Endothelial cell (in vitro differentiated cells): ENCODE results near the gene SVOPL. TPM values are rescaled to one million over a fixed set of nuclear protein-coding genes. Genes with fewer than 3 reads are reported as not detected.

Source experiments
- DNase-seq: peaks from one replicate; pipeline ENCODE4 v3.0.0; 2021; ENCODE audit warnings: low spot score
- H3K27ac Mint-ChIP-seq: one replicate; pipeline ENCODE4 v1.8.0; 2021; ENCODE audit warnings: mixed read lengths, inconsistent platforms; ENCODE audit not compliant: unreplicated experiment
- H3K27me3 Mint-ChIP-seq: one replicate; pipeline ENCODE4 v1.8.0; 2021; ENCODE audit warnings: mild to moderate bottlenecking, moderate library complexity, mixed read lengths, inconsistent platforms; ENCODE audit not compliant: unreplicated experiment
- H3K36me3 Mint-ChIP-seq: one replicate; pipeline ENCODE4 v1.8.0; 2021; ENCODE audit warnings: mild to moderate bottlenecking, low read depth, mixed read lengths, inconsistent platforms; ENCODE audit not compliant: unreplicated experiment
- H3K4me1 Mint-ChIP-seq: one replicate; pipeline ENCODE4 v1.8.0; 2021; ENCODE audit warnings: mild to moderate bottlenecking, mixed read lengths, inconsistent platforms; ENCODE audit not compliant: unreplicated experiment
- H3K4me3 Mint-ChIP-seq: one replicate; pipeline ENCODE4 v1.8.0; 2021; ENCODE audit warnings: mild to moderate bottlenecking, mixed read lengths, inconsistent platforms; ENCODE audit not compliant: unreplicated experiment
- H3K9me3 Mint-ChIP-seq: one replicate; pipeline ENCODE4 v1.8.0; 2021; ENCODE audit warnings: mixed read lengths, inconsistent platforms; ENCODE audit not compliant: unreplicated experiment
- total RNA-seq: library from RNA; stranded (reverse); fragmentation: NEBNext Ultra II Directional; extraction: Animal tissue kit (Norgen Biotek cat#: 25700); gene quantifications from one replicate; pipeline ENCODE4 v1.2.1, GENCODE V29; 2021; ENCODE audit not compliant: unreplicated experiment
- TF ChIP-seq, protein P1 (sequence below): fragments of 200-600 bp; sonication (generic); IDR thresholded peaks from one replicate; pipeline ENCODE4 v1.5.0; 2021; ENCODE audit warnings: antibody characterized with exemption; ENCODE audit not compliant: unreplicated experiment

Gene SVOPL
- total RNA-seq, 1 donor from 2014 or later = not detected

DNA sequence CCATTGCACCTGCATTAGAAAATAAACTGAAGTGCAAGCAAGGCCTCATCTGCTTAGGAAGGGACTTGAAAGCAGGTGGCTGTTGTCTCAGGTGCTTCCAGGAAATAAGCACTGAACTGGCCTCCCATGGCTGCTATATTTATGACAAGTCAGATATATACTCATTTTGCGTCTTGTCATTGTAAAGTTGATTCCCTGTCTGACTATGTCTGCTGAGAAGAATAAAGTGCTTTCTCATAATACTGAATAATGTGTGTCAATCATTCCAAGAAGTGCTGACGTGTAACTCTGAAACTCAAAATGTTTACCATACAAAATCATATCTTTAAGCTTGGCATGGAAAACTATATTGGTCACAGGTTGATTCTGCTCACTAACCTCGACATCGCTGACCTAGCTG, 44.9 kb upstream of the SVOPL start:
- TF ChIP-seq, protein P1, sequence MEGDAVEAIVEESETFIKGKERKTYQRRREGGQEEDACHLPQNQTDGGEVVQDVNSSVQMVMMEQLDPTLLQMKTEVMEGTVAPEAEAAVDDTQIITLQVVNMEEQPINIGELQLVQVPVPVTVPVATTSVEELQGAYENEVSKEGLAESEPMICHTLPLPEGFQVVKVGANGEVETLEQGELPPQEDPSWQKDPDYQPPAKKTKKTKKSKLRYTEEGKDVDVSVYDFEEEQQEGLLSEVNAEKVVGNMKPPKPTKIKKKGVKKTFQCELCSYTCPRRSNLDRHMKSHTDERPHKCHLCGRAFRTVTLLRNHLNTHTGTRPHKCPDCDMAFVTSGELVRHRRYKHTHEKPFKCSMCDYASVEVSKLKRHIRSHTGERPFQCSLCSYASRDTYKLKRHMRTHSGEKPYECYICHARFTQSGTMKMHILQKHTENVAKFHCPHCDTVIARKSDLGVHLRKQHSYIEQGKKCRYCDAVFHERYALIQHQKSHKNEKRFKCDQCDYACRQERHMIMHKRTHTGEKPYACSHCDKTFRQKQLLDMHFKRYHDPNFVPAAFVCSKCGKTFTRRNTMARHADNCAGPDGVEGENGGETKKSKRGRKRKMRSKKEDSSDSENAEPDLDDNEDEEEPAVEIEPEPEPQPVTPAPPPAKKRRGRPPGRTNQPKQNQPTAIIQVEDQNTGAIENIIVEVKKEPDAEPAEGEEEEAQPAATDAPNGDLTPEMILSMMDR = no peak
- no peaks in the 10 kb centered on the region for H3K4me1 Mint-ChIP-seq
- no peaks in the 10 kb centered on the region for H3K36me3 Mint-ChIP-seq
- no peaks in the 10 kb centered on the region for H3K9me3 Mint-ChIP-seq
- no peak overlapping the region for H3K27ac Mint-ChIP-seq
- H3K27me3 Mint-ChIP-seq = peaks cover 5% of the 10 kb centered on the region
- H3K4me3 Mint-ChIP-seq = no peak overlapping the region
- no peak for DNase-seq

DNA sequence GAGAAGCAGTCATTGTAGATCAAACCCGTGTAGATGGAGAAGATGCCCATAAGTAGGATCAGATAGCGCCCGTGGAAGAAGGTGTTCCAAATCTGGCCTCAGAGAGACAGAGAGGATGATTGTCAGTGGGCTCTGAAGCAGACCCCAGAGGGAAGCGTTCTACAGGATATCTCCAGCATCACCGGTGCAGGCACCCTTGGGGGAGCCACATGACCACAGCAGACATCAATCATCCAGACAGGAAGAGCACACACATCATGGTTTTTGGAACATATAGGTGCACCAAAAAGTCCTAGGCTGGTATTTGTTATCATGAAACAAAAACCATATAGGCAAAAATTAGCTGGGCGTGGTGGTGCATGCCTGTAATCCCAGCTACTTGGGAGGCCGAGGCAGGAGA, 44.0 kb upstream of the SVOPL start:
- H3K9me3 Mint-ChIP-seq = no peaks in the 10 kb centered on the region
- H3K27ac Mint-ChIP-seq = no peak overlapping the region
- TF ChIP-seq, protein P1 = no peak
- DNase-seq = no peak
- peaks cover 2% of the 10 kb centered on the region for H3K27me3 Mint-ChIP-seq
- no peak overlapping the region for H3K4me3 Mint-ChIP-seq
- H3K4me1 Mint-ChIP-seq = no peaks in the 10 kb centered on the region
- H3K36me3 Mint-ChIP-seq = no peaks in the 10 kb centered on the region

DNA sequence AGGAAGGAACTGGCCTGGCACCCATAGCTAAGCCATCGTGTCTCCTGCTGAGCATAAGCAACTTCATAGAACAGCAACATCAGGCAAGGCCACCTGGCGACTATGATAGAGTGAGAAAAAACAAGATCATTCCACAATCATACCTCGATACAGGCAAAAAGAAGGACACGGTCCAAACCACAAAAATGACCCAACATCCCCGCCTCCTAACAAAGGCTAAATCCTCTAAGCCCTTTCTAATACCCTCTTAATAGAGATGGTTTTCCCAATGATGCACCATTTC, 40.2 kb upstream of the SVOPL start:
- Mint-ChIP-seq H3K4me3 (no peak overlapping the region), H3K27me3 (no peaks in the 10 kb centered on the region), H3K4me1 (no peaks in the 10 kb centered on the region), H3K36me3 (no peaks in the 10 kb centered on the region), H3K9me3 (no peaks in the 10 kb centered on the region), H3K27ac (no peak overlapping the region)
- no peak for DNase-seq
- TF ChIP-seq, protein P1 = no peak

DNA sequence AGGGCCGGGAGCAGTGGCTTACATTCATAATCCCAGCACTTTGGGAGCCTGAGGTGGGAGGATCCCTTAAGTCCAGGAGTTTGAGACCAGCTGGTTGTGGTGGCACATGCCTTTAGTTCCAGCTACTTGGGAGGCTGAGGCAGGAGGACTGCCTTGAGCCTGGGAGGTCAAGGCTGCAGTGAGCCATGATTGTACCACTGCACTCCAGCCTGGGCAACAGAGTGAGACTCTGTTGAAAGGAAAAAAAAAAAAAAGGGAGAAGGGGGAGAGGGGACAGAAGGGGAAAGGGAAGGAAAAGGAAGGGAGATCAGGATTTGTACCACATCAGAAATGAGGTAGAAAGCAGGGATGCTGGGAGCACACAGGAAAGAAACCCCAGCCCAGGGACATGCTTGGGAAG, 38.7 kb upstream of the SVOPL start:
- TF ChIP-seq, protein P1 = no peak
- DNase-seq = no peak
- Mint-ChIP-seq H3K4me3 (no peak overlapping the region), H3K9me3 (no peaks in the 10 kb centered on the region), H3K27me3 (no peaks in the 10 kb centered on the region), H3K36me3 (no peaks in the 10 kb centered on the region), H3K4me1 (no peaks in the 10 kb centered on the region), H3K27ac (no peak overlapping the region)

DNA sequence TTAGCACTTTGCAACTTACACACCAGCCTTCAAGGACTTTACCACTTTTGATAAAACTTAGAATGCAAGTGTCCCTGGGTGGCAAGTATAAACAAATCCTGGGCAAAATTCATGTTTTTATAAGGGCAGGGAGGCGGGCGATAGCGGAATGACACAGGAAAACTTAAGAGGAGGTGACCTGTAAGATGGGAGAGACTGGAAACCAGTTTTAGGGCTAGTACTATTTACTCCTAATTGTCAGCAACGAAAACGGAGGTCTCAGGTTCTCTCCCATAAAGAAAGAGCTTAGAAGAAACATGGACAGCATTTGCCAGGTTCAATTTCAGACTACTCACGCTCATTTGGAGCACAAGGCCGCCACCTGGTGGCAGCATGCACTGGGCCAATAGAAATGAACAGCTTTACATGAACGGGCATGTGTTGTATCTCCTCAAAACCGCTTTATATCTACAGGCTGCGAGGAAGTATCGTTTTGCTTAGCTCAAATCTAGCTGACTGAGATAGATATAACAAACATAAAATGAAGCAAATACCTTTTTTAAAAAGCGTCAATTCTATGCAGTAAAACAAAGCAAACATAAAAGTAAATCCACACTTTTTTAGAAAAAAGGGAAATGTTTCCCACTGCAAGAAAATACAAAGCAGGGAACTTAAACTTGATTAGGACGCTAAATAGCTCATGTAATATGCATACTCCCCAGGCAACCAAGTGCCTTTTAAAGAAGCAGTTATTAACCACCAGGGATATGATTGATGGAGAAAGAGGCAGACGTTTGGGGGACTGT, 37.6 kb upstream of the SVOPL start:
- DNase-seq = peak; percentile 86
- no peak overlapping the region for H3K27ac Mint-ChIP-seq
- no peak overlapping the region for H3K4me3 Mint-ChIP-seq
- no peaks in the 10 kb centered on the region for H3K9me3 Mint-ChIP-seq
- TF ChIP-seq, protein P1 = peak; percentile 90
- H3K4me1 Mint-ChIP-seq = no peaks in the 10 kb centered on the region
- H3K27me3 Mint-ChIP-seq = no peaks in the 10 kb centered on the region
- no peaks in the 10 kb centered on the region for H3K36me3 Mint-ChIP-seq
